H1 (cell line): ENCODE results near the gene CAPNS1. TPM values are rescaled to one million over a fixed set of nuclear protein-coding genes. Genes with fewer than 3 reads are reported as not detected.

Experiments
- CTCF ChIA-PET: fragments of 300-600 bp; sonication (Branson Sonifier 250); formaldehyde crosslinking; loops from one replicate; lab custom pipeline; 2021; ENCODE audit not compliant: partially characterized antibody; lab: Charles Lee
- POLR2A ChIA-PET: fragments of 300-600 bp; sonication (Branson Sonifier 250); formaldehyde crosslinking; loops from one replicate; lab custom pipeline; 2021; ENCODE audit warnings: inconsistent platforms; ENCODE audit not compliant: partially characterized antibody; lab: Charles Lee
- DNase-seq, 2 experiments: peaks; one replicate each; pipeline versions ENCODE4 v3.0.0 to v3.0.0-alpha.2; 2010 to 2022; ENCODE audit warnings: low spot score in 2 of 2, low read depth in 1 of 2, mixed read lengths in 1 of 2
- FAIRE-seq: peaks from 2 replicates; lab custom pipeline; 2011; peaks lifted over from hg19 to GRCh38; lab: Jason Lieb, UNC
- H2AFZ ChIP-seq: 2 replicates; pipeline ENCODE4 v1.8.1; 2012; ENCODE audit warnings: low read length, inconsistent platforms
- H2AK5ac ChIP-seq: 2 replicates; pipeline ENCODE4 v1.6.1; 2013; ENCODE audit warnings: low read depth, low read length
- H2BK120ac ChIP-seq: replicated peaks from 2 replicates; pipeline ENCODE3; 2013; ENCODE audit warnings: low read depth, low read length, inconsistent platforms
- H2BK12ac ChIP-seq: 2 replicates; pipeline ENCODE4 v1.6.1; 2013; ENCODE audit warnings: low read depth, low read length
- H2BK15ac ChIP-seq: 2 replicates; pipeline ENCODE4 v1.6.1; 2013; ENCODE audit warnings: low read length
- H2BK20ac ChIP-seq: 2 replicates; pipeline ENCODE4 v1.6.1; 2013; ENCODE audit warnings: low read length
- H2BK5ac ChIP-seq: 2 replicates; pipeline ENCODE4 v1.6.1; 2013; ENCODE audit warnings: low read depth, low read length
- H3K14ac ChIP-seq: 2 replicates; pipeline ENCODE4 v1.6.1; 2013; ENCODE audit warnings: inconsistent platforms; ENCODE audit not compliant: insufficient read length
- H3K18ac ChIP-seq: 2 replicates; pipeline ENCODE4 v1.6.1; 2013; ENCODE audit warnings: low read length; ENCODE audit errors: extremely low read depth
- H3K23ac ChIP-seq: 2 replicates; pipeline ENCODE4 v1.6.1; 2013; ENCODE audit warnings: inconsistent platforms; ENCODE audit not compliant: insufficient read length
- H3K23me2 ChIP-seq: 2 replicates; pipeline ENCODE4 v1.6.1; 2013; ENCODE audit warnings: low read depth, low read length
- H3K27ac ChIP-seq: 2 replicates; pipeline ENCODE4 v1.6.1; 2011; ENCODE audit warnings: low read depth, low read length, inconsistent platforms
- H3K27me3 ChIP-seq, 4 experiments: replicated peaks in 1 of 4; 1 replicate in 1 of 4; 2 replicates in 3 of 4; pipeline versions ENCODE4 v1.6.1 to v1.8.1; 2011 to 2013; ENCODE audit warnings: low read length in 3 of 4, mild to moderate bottlenecking in 3 of 4, inconsistent platforms in 2 of 4, mixed read lengths in 2 of 4, moderate library complexity in 1 of 4; ENCODE audit not compliant: control insufficient read depth in 3 of 4, insufficient read depth in 3 of 4; ENCODE audit errors: extremely low read depth in 1 of 4
- H3K36me3 ChIP-seq, 4 experiments: 2 replicates each; pipeline versions ENCODE4 v1.6.1 to v1.8.1; 2011 to 2013; ENCODE audit warnings: mild to moderate bottlenecking in 4 of 4, low read length in 3 of 4, moderate library complexity in 2 of 4, control low read depth in 1 of 4, inconsistent platforms in 1 of 4; ENCODE audit not compliant: insufficient read depth in 4 of 4, control insufficient read depth in 2 of 4
- H3K4ac ChIP-seq: replicated peaks from 2 replicates; pipeline ENCODE3; 2013; ENCODE audit warnings: low read length, low read depth, mixed read lengths, inconsistent platforms; ENCODE audit not compliant: insufficient read length
- H3K4me1 ChIP-seq, 4 experiments: replicated peaks in 1 of 4; 1 replicate in 1 of 4; 2 replicates in 3 of 4; pipeline versions ENCODE4 v1.6.1 to v1.8.1; 2011 to 2013; ENCODE audit warnings: low read length in 3 of 4, inconsistent platforms in 2 of 4, mixed read lengths in 1 of 4; ENCODE audit not compliant: insufficient read depth in 4 of 4, control insufficient read depth in 3 of 4
- H3K4me2 ChIP-seq, 2 experiments: 2 replicates each; pipeline versions ENCODE4 v1.6.1 to v1.8.1; 2011 to 2013; ENCODE audit warnings: low read depth in 2 of 2, low read length in 2 of 2, control low read depth in 1 of 2, inconsistent platforms in 1 of 2, mild to moderate bottlenecking in 1 of 2; ENCODE audit not compliant: insufficient read depth in 1 of 2
- H3K4me3 ChIP-seq, 4 experiments: fragments of 200-600, 300-600 bp in 1 of 4; sonication (generic), shearing (Covaris generic), sonication (Bioruptor Twin) in 1 of 4; 2 replicates each; pipeline versions ENCODE4 v1.5.1 to v1.8.1; 2011 to 2016; ENCODE audit warnings: low read length in 4 of 4, low read depth in 3 of 4, control low read depth in 2 of 4, inconsistent platforms in 2 of 4, mild to moderate bottlenecking in 2 of 4, mixed read lengths in 1 of 4, moderate library complexity in 1 of 4; ENCODE audit not compliant: insufficient read depth in 2 of 4; ENCODE audit errors: extremely low read depth in 1 of 4
- H3K56ac ChIP-seq: replicated peaks from 2 replicates; pipeline ENCODE3; 2013; ENCODE audit warnings: low read depth, mild to moderate bottlenecking, mixed read lengths, low read length, inconsistent platforms; ENCODE audit not compliant: insufficient read length
- H3K79me1 ChIP-seq: 2 replicates; pipeline ENCODE4 v1.6.1; 2013; ENCODE audit warnings: low read depth, low read length, control low read depth
- H3K79me2 ChIP-seq, 2 experiments: 2 replicates each; pipeline versions ENCODE4 v1.6.1 to v1.8.1; 2012 to 2013; ENCODE audit warnings: low read length in 2 of 2, mild to moderate bottlenecking in 2 of 2, inconsistent platforms in 1 of 2; ENCODE audit not compliant: insufficient read depth in 2 of 2, control insufficient read depth in 1 of 2
- H3K9ac ChIP-seq, 4 experiments: replicated peaks in 1 of 4; 1 replicate in 1 of 4; 2 replicates in 3 of 4; pipeline versions ENCODE4 v1.6.1 to v1.8.1; 2011 to 2013; ENCODE audit warnings: low read depth in 3 of 4, low read length in 3 of 4, control low read depth in 2 of 4, mild to moderate bottlenecking in 2 of 4, moderate library complexity in 2 of 4, inconsistent platforms in 1 of 4; ENCODE audit errors: extremely low read depth in 1 of 4
- H3K9me3 ChIP-seq, 2 experiments: 2 replicates each; pipeline versions ENCODE4 v1.6.1 to v1.8.1; 2012 to 2013; ENCODE audit warnings: mild to moderate bottlenecking in 2 of 2, moderate library complexity in 2 of 2, control low read depth in 1 of 2, inconsistent platforms in 1 of 2, low read depth in 1 of 2, low read length in 1 of 2, mixed read lengths in 1 of 2; ENCODE audit not compliant: insufficient read depth in 2 of 2
- H4K20me1 ChIP-seq, 2 experiments: replicated peaks in 1 of 2; 2 replicates each; pipeline versions ENCODE3 to v1.8.1; 2011 to 2013; ENCODE audit warnings: inconsistent platforms in 2 of 2, low read length in 2 of 2, mild to moderate bottlenecking in 1 of 2; ENCODE audit not compliant: insufficient read depth in 2 of 2, control insufficient read depth in 1 of 2
- H4K5ac ChIP-seq: 2 replicates; pipeline ENCODE4 v1.6.1; 2013; ENCODE audit warnings: low read length, low read depth, mixed read lengths, inconsistent platforms; ENCODE audit not compliant: insufficient read length
- H4K8ac ChIP-seq: 2 replicates; pipeline ENCODE4 v1.8.0; 2013; ENCODE audit warnings: mild to moderate bottlenecking, moderate library complexity, low read length, inconsistent platforms; ENCODE audit not compliant: insufficient read depth; ENCODE audit errors: extremely low read depth
- H4K91ac ChIP-seq: replicated peaks from 2 replicates; pipeline ENCODE3; 2013; ENCODE audit warnings: low read length, mixed read lengths, inconsistent platforms; ENCODE audit not compliant: insufficient read length
- ASH2L ChIP-seq: fragments of 200-600, 300-600 bp; sonication (generic); IDR thresholded peaks from one replicate; pipeline ENCODE4 v1.7.1; 2017; ENCODE audit warnings: low read length
- KDM1A ChIP-seq: fragments of 200-600, 300-600 bp; sonication (generic); IDR thresholded peaks from 2 replicates; pipeline ENCODE4 v1.7.1; 2016; ENCODE audit warnings: mild to moderate bottlenecking, low read length, borderline replicate concordance
- SIX5 ChIP-seq: IDR thresholded peaks from 2 replicates; pipeline ENCODE4 v1.6.1; 2011; ENCODE audit warnings: mild to moderate bottlenecking, low read depth, low read length
- TEAD4 ChIP-seq: IDR thresholded peaks from 2 replicates; pipeline ENCODE4 v1.6.1; 2012; ENCODE audit warnings: low read depth, low read length, inconsistent platforms, mixed read lengths
- WGBS, 2 experiments: shearing (Covaris generic) in 1 of 2; methylation state at CpG; one replicate each; pipeline versions ENCODE4 v1.1.6 to v1.1.7; 2013 to 2015; ENCODE audit warnings: low lambda C conversion rate in 2 of 2, mixed read lengths in 2 of 2, inconsistent platforms in 1 of 2, low coverage in 1 of 2, missing lambda C conversion rate in 1 of 2; ENCODE audit not compliant: insufficient replicate concordance in 2 of 2, insufficient coverage in 1 of 2, insufficient read length in 1 of 2; ENCODE audit errors: extremely low coverage in 1 of 2, missing lambda C conversion rate in 1 of 2; 5-methylcytosine and 5-hydroxymethylcytosine counted together
- polyA plus RNA-seq, 7 experiments: library from polyadenylated mRNA; depleted of rRNA in 3 of 7; stranded (reverse) in 5 of 7; unstranded in 2 of 7; fragments of >200 nt in 5 of 7; fragments of 200-250 nt in 2 of 7; gene quantifications; 1 replicate in 5 of 7; 2 replicates in 1 of 7; 4 replicates in 1 of 7; pipeline versions ENCODE4 v1.2.1 to v1.2.3, GENCODE V29; 2011 to 2013; ENCODE audit warnings: missing spikeins in 2 of 7, mixed read lengths in 2 of 7
- total RNA-seq: library from RNA; stranded (reverse); fragmentation: NEBNext Ultra II Directional; extraction: Animal tissue kit (Norgen Biotek cat#: 25700); gene quantifications from 2 replicates; pipeline ENCODE4 v1.2.1, GENCODE V29; 2021

The CAPNS1 gene
- total and polyA plus RNA-seq, 2 of the 8 experiments (the other 6 are each of a cell fraction or from before 2014, with no cell fraction given) = 382 to 438 TPM

- Histone ChIP-seq H3K36me3 (peaks cover 27 to 74% (median 58%) of the 10 kb centered on the region in 4 experiments; a peak in 7 of 8 replicates), H2BK5ac (no peak overlapping the region), H3K23ac (no peak overlapping the region), H3K79me2 (no peaks in the 10 kb centered on the region), H2BK12ac (no peak overlapping the region), H3K9ac (no peak overlapping the region), H2BK20ac (no peak overlapping the region), H3K4me1 (no peaks in the 10 kb centered on the region), H2AFZ (no peak overlapping the region), H3K4ac (no peak overlapping the region), H3K23me2 (no peaks in the 10 kb centered on the region), H4K8ac (no peak overlapping the region), H3K9me3 (no peaks in the 10 kb centered on the region), H4K20me1 (peaks cover 2 to 17% of the 10 kb centered on the region in 2 experiments), H3K14ac (no peak overlapping the region), H3K27ac (no peak overlapping the region), H2AK5ac (no peak overlapping the region), H3K27me3 (no peaks in the 10 kb centered on the region), H2BK15ac (no peak overlapping the region), H3K18ac (no peak overlapping the region), H4K5ac (no peak overlapping the region), H4K91ac (no peak overlapping the region), H3K79me1 (no peaks in the 10 kb centered on the region), H2BK120ac (no peak overlapping the region), H3K56ac (no peak overlapping the region), H3K4me3 (no peak overlapping the region), H3K4me2 (no peak overlapping the region)
- TF ChIP-seq SIX5 (no peak), KDM1A (no peak), TEAD4 (no peak), ASH2L (no peak)
- ChIA-PET CTCF (interaction anchor here (0.6 to 1.2 kb wide), 3 partner anchors 22 to 389 kb away, joined by 3 to 5 read pairs (median 3); no protein-coding TSS in a partner anchor), POLR2A (interaction anchor here (1.4 to 3.1 kb wide), 3 partner anchors 8 to 12 kb away, joined by 4 to 17 read pairs (median 9); no protein-coding TSS in a partner anchor)
- DNase-seq (no peak), FAIRE-seq (no peak)
- WGBS, 2 experiments = 84% methylated on average over 13 of the region's 13 CpGs; no CpG with 5 or more reads in 1 of the 2 experiments
Measured at GRCh38 chr19:36090910-36091695, 48.8 kb upstream of the CAPNS1 start.
